ENCODE data around the gene TRIM61.

GRCh38 chr4:164997324-164997723, 19.9 kb upstream of the TRIM61 start:
- TF ChIP-seq EZH2 (IDR thresholded peaks at IDR 0.05; ENCODE audit: borderline replicate concordance, insufficient read depth, low read length, poor library complexity, severe bottlenecking) (no peak), CTCF (IDR thresholded peaks at IDR 0.05; ENCODE audit: poor library complexity, severe bottlenecking) (no peak), RAD21 (conservative IDR thresholded peaks at IDR 0.05) (no peak), EP300 (conservative IDR thresholded peaks at IDR 0.05; ENCODE audit: poor library complexity, severe bottlenecking) (no peak)
